Measurements from ENCODE around the gene C1orf174.

C1orf174 gene

GRCh38 chr1:3940081-3940753, 40.1 kb upstream of the C1orf174 start:
- no peak overlapping the region for H3K4me3 ChIP-seq (ENCODE audit: low read length)
- H3K27me3 ChIP-seq (ENCODE audit: insufficient read depth, low read length): no peaks in the 10 kb centered on the region
- H3K36me3 ChIP-seq (ENCODE audit: insufficient read depth, low read length): no peaks in the 10 kb centered on the region
- WGBS: 92% methylated on average over 15 of the region's 15 CpGs
- no peak overlapping the region for H3K9ac ChIP-seq (ENCODE audit: low read depth, low read length)
- H3K4me1 ChIP-seq (ENCODE audit: insufficient read depth, low read length): no peaks in the 10 kb centered on the region
- peaks cover 7% of the 10 kb centered on the region for H3K9me3 ChIP-seq (ENCODE audit: insufficient read depth, low read depth, low read length)
- H3K27ac ChIP-seq (ENCODE audit: low read depth, low read length): no peak overlapping the region

GRCh38 chr1:3939242-3940080, 39.4 kb upstream of the C1orf174 start:
- no peak overlapping the region for H3K27ac ChIP-seq (ENCODE audit: low read depth, low read length)
- no peak overlapping the region for H3K4me3 ChIP-seq (ENCODE audit: low read length)
- H3K9ac ChIP-seq (ENCODE audit: low read depth, low read length): no peak overlapping the region
- WGBS: 94% methylated on average over 12 of the region's 12 CpGs
- H3K27me3 ChIP-seq (ENCODE audit: insufficient read depth, low read length): no peaks in the 10 kb centered on the region
- H3K4me1 ChIP-seq (ENCODE audit: insufficient read depth, low read length): no peaks in the 10 kb centered on the region
- H3K36me3 ChIP-seq (ENCODE audit: insufficient read depth, low read length): no peaks in the 10 kb centered on the region
- peaks cover 7% of the 10 kb centered on the region for H3K9me3 ChIP-seq (ENCODE audit: insufficient read depth, low read depth, low read length)

- no peaks in the 10 kb centered on the region for H3K36me3 ChIP-seq (ENCODE audit: insufficient read depth, low read length)
- WGBS: 80% methylated on average over 21 of the region's 21 CpGs
- H3K4me3 ChIP-seq (ENCODE audit: low read length): no peak overlapping the region
- peaks cover 6% of the 10 kb centered on the region for H3K9me3 ChIP-seq (ENCODE audit: insufficient read depth, low read depth, low read length)
- no peaks in the 10 kb centered on the region for H3K4me1 ChIP-seq (ENCODE audit: insufficient read depth, low read length)
- no peaks in the 10 kb centered on the region for H3K27me3 ChIP-seq (ENCODE audit: insufficient read depth, low read length)
- H3K27ac ChIP-seq (ENCODE audit: low read depth, low read length): no peak overlapping the region
- no peak overlapping the region for H3K9ac ChIP-seq (ENCODE audit: low read depth, low read length)
Observed at GRCh38 chr1:3932156-3932919, 32.3 kb upstream of the C1orf174 start.

- Histone ChIP-seq H3K27me3 (ENCODE audit: insufficient read depth, low read length) (no peaks in the 10 kb centered on the region), H3K9ac (ENCODE audit: low read depth, low read length) (no peak overlapping the region), H3K4me3 (ENCODE audit: low read length) (no peak overlapping the region), H3K9me3 (ENCODE audit: insufficient read depth, low read depth, low read length) (no peaks in the 10 kb centered on the region; the same call in 1 of the 2 replicates), H3K4me1 (ENCODE audit: insufficient read depth, low read length) (no peaks in the 10 kb centered on the region), H3K36me3 (ENCODE audit: insufficient read depth, low read length) (no peaks in the 10 kb centered on the region), H3K27ac (ENCODE audit: low read depth, low read length) (no peak overlapping the region)
- 84% methylated on average over 17 of the region's 17 CpGs for WGBS
Observed at GRCh38 chr1:3931007-3931912, 31.2 kb upstream of the C1orf174 start.

- no peak overlapping the region for H3K9ac ChIP-seq (ENCODE audit: low read depth, low read length)
- H3K36me3 ChIP-seq (ENCODE audit: insufficient read depth, low read length): no peaks in the 10 kb centered on the region
- no peak overlapping the region for H3K27ac ChIP-seq (ENCODE audit: low read depth, low read length)
- H3K27me3 ChIP-seq (ENCODE audit: insufficient read depth, low read length): no peaks in the 10 kb centered on the region
- WGBS: 88% methylated on average over 10 of the region's 10 CpGs
- H3K4me1 ChIP-seq (ENCODE audit: insufficient read depth, low read length): no peaks in the 10 kb centered on the region
- H3K9me3 ChIP-seq (ENCODE audit: insufficient read depth, low read depth, low read length): no peaks in the 10 kb centered on the region; the same call in 1 of the 2 replicates
- H3K4me3 ChIP-seq (ENCODE audit: low read length): no peak overlapping the region
Observed at GRCh38 chr1:3930301-3931006, 30.4 kb upstream of the C1orf174 start.

- 52% methylated on average over 5 of the region's 5 CpGs for WGBS
Observed at GRCh38 chr1:3929126-3929525, 29.1 kb upstream of the C1orf174 start.

GRCh38 chr1:3928586-3928985, 28.5 kb upstream of the C1orf174 start:
- no peak overlapping the region for H3K9ac ChIP-seq (ENCODE audit: low read depth, low read length)
- no peak overlapping the region for H3K4me3 ChIP-seq (ENCODE audit: low read length)
- no peaks in the 10 kb centered on the region for H3K36me3 ChIP-seq (ENCODE audit: insufficient read depth, low read length)
- H3K4me1 ChIP-seq (ENCODE audit: insufficient read depth, low read length): no peaks in the 10 kb centered on the region
- no peaks in the 10 kb centered on the region for H3K9me3 ChIP-seq (ENCODE audit: insufficient read depth, low read depth, low read length)
- H3K27me3 ChIP-seq (ENCODE audit: insufficient read depth, low read length): no peaks in the 10 kb centered on the region
- H3K27ac ChIP-seq (ENCODE audit: low read depth, low read length): no peak overlapping the region
- WGBS: 76% methylated on average over 11 of the region's 11 CpGs

More at GRCh38 chr1:3929126-3929525, 29.1 kb upstream of the C1orf174 start:
- no peak overlapping the region for H3K9ac ChIP-seq (ENCODE audit: low read depth, low read length)
- H3K27ac ChIP-seq (ENCODE audit: low read depth, low read length): no peak overlapping the region
- no peaks in the 10 kb centered on the region for H3K9me3 ChIP-seq (ENCODE audit: insufficient read depth, low read depth, low read length)
- H3K27me3 ChIP-seq (ENCODE audit: insufficient read depth, low read length): no peaks in the 10 kb centered on the region
- H3K36me3 ChIP-seq (ENCODE audit: insufficient read depth, low read length): no peaks in the 10 kb centered on the region
- H3K4me3 ChIP-seq (ENCODE audit: low read length): no peak overlapping the region
- no peaks in the 10 kb centered on the region for H3K4me1 ChIP-seq (ENCODE audit: insufficient read depth, low read length)

- no peak overlapping the region for H3K4me3 ChIP-seq (ENCODE audit: low read length)
- no peaks in the 10 kb centered on the region for H3K9me3 ChIP-seq (ENCODE audit: insufficient read depth, low read depth, low read length)
- H3K36me3 ChIP-seq (ENCODE audit: insufficient read depth, low read length): no peaks in the 10 kb centered on the region
- no peaks in the 10 kb centered on the region for H3K27me3 ChIP-seq (ENCODE audit: insufficient read depth, low read length)
- no peaks in the 10 kb centered on the region for H3K4me1 ChIP-seq (ENCODE audit: insufficient read depth, low read length)
- no peak overlapping the region for H3K9ac ChIP-seq (ENCODE audit: low read depth, low read length)
- H3K27ac ChIP-seq (ENCODE audit: low read depth, low read length): no peak overlapping the region
Observed at GRCh38 chr1:3926956-3927355, 26.9 kb upstream of the C1orf174 start.

- Histone ChIP-seq H3K27me3 (ENCODE audit: insufficient read depth, low read length) (no peaks in the 10 kb centered on the region), H3K36me3 (ENCODE audit: insufficient read depth, low read length) (no peaks in the 10 kb centered on the region)
- WGBS: 90% methylated on average over 8 of the region's 8 CpGs
Observed at GRCh38 chr1:3925762-3926161, 25.7 kb upstream of the C1orf174 start.

GRCh38 chr1:3925256-3925655, 25.2 kb upstream of the C1orf174 start:
- no peaks in the 10 kb centered on the region for H3K27me3 ChIP-seq (ENCODE audit: insufficient read depth, low read length)
- H3K27ac ChIP-seq (ENCODE audit: low read depth, low read length): no peak overlapping the region
- WGBS: 89% methylated on average over 12 of the region's 12 CpGs

More at GRCh38 chr1:3925762-3926161, 25.7 kb upstream of the C1orf174 start:
- no peak overlapping the region for H3K9ac ChIP-seq (ENCODE audit: low read depth, low read length)
- H3K4me3 ChIP-seq (ENCODE audit: low read length): no peak overlapping the region
- no peak overlapping the region for H3K27ac ChIP-seq (ENCODE audit: low read depth, low read length)
- no peaks in the 10 kb centered on the region for H3K4me1 ChIP-seq (ENCODE audit: insufficient read depth, low read length)
- H3K9me3 ChIP-seq (ENCODE audit: insufficient read depth, low read depth, low read length): no peaks in the 10 kb centered on the region

More at GRCh38 chr1:3925256-3925655, 25.2 kb upstream of the C1orf174 start:
- Histone ChIP-seq H3K4me3 (ENCODE audit: low read length) (no peak overlapping the region), H3K36me3 (ENCODE audit: insufficient read depth, low read length) (no peaks in the 10 kb centered on the region), H3K9ac (ENCODE audit: low read depth, low read length) (no peak overlapping the region), H3K4me1 (ENCODE audit: insufficient read depth, low read length) (no peaks in the 10 kb centered on the region), H3K9me3 (ENCODE audit: insufficient read depth, low read depth, low read length) (no peaks in the 10 kb centered on the region)
